NOMO-1 treated with dmso at 0.1 percent for 144 hours (cell line): ENCODE results near the gene PLCZ1.
"Not testable (repeated sequence)": the region's sequence is repeated elsewhere in the genome, so short reads cannot be mapped to it uniquely, and the experiment has no call there.

Source experiments
- DNase-seq: peaks from one replicate; lab custom pipeline; 2025; ENCODE audit not compliant: unreplicated experiment; lab: John Stamatoyannopoulos, UW

Gene PLCZ1

GRCh38 chr12:18706798-18707197 lies 31.0 kb downstream of the PLCZ1 start:
- no peak for DNase-seq

GRCh38 chr12:18703911-18704310 lies 33.9 kb downstream of the PLCZ1 start:
- DNase-seq, result no peak

GRCh38 chr12:18703321-18703720 lies 34.5 kb downstream of the PLCZ1 start:
- no peak for DNase-seq

- DNase-seq, result no peak
These were observed 37.5 kb downstream of the PLCZ1 start for GRCh38 chr12:18700271-18700670.

GRCh38 chr12:18696971-18697602 lies 40.7 kb downstream of the PLCZ1 start:
- DNase-seq, result no peak

GRCh38 chr12:18693986-18694385 lies 43.8 kb downstream of the PLCZ1 start:
- DNase-seq, result not testable (repeated sequence)

GRCh38 chr12:18690653-18691052 lies 47.2 kb downstream of the PLCZ1 start:
- no peak for DNase-seq

GRCh38 chr12:18689771-18690170 lies 48.0 kb downstream of the PLCZ1 start:
- no peak for DNase-seq

GRCh38 chr12:18684430-18684829 lies 53.4 kb downstream of the PLCZ1 start:
- DNase-seq, result no peak

- no peak for DNase-seq
These were observed 54.3 kb downstream of the PLCZ1 start for GRCh38 chr12:18683327-18684013.

GRCh38 chr12:18681818-18682217 lies 56.0 kb downstream of the PLCZ1 start:
- DNase-seq, result no peak

GRCh38 chr12:18676996-18677588 lies 60.7 kb downstream of the PLCZ1 start:
- no peak for DNase-seq

- no peak for DNase-seq
These were observed 61.7 kb downstream of the PLCZ1 start for GRCh38 chr12:18676141-18676540.

- no peak for DNase-seq
These were observed 79.0 kb downstream of the PLCZ1 start for GRCh38 chr12:18658829-18659228.

GRCh38 chr12:18658179-18658578 lies 79.6 kb downstream of the PLCZ1 start:
- DNase-seq, result no peak

GRCh38 chr12:18655351-18655750 lies 82.5 kb downstream of the PLCZ1 start:
- DNase-seq, result no peak

- no peak for DNase-seq
These were observed 84.3 kb downstream of the PLCZ1 start for GRCh38 chr12:18653465-18653864.

- DNase-seq, result no peak
These were observed 85.2 kb downstream of the PLCZ1 start for GRCh38 chr12:18652596-18652995.

- DNase-seq, result no peak
These were observed 86.3 kb downstream of the PLCZ1 start for GRCh38 chr12:18651525-18651924.

- DNase-seq, result no peak
These were observed 91.4 kb downstream of the PLCZ1 start for GRCh38 chr12:18646286-18646890.

GRCh38 chr12:18644564-18644963 lies 93.2 kb downstream of the PLCZ1 start:
- DNase-seq, result no peak

GRCh38 chr12:18643681-18644080 lies 94.1 kb downstream of the PLCZ1 start:
- DNase-seq, result no peak
